GM18520 (cell line): Measurements from ENCODE around the gene BICD2.

Experiments used
- ATAC-seq: cut with Tn5 transposase; IDR thresholded peaks from one replicate; pipeline ENCODE4 v1.9.1; 2021; ENCODE audit not compliant: unreplicated experiment

The BICD2 gene

DNA sequence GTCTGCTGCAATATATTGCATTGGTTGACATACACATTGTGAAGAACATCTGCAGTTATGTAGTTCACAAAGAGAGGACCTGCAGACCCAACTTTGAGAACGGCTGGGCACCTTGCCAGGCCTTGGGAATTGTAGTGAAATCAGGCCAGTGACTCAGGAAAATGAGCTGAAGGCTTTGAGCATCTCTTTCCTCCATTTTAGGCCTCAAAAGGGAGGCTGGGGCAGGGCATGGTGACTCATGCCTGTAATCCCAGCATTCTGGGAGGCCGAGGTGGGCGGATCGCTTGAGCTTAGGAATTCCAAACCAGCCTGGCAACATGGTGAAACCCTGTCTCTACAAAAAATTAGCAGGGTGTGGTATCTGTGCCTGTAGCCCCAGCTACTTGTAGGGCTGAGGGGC is 93.3 kb downstream of the BICD2 start:
- ATAC-seq = no peak

DNA sequence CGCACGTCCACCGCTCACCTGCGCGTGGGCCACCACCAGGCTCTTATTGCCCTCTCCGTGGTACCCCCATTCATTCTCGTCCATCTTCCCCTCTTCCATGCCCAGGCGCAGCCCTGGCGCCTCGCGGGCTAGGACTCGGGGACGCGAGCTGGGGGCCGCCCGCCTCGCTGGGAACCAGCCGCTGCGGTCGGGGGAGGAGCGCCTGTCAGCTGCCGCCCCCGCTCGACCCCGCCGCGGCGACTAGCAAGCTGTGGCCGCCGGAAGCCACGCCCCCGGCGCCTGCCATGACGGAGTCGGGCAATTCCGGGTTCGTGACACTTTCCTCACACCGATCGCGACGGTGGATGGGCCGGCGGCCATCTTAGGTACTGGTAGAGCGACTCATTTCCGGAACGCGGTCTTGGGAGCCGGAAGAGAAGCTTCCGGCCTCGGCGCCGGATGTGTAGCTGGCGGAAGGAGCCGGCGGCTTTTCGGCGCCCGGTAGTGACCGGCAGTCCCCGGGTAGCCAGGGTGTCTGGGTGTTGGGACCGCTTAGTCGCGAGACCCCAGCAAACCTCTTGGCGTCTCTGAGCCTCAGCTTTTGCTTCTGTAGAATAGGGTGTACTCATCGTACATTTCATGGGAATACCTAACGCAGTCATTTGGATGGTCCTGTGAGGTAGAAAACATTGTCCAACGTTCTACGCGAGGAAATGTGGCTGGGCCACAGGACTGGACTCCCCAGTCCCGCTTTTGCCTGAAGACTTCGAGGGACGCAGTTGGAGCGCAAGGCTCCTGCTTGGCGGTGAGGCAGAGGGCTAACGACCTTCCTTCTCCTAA is 94.5 kb downstream of the BICD2 start, which contains the start of gene IPPK:
IPPK (minus strand) TSS at position 242 of the 819 bp plus-strand sequence; CDS start at position 99, 143 bp downstream.
- peak; percentile 94 for ATAC-seq

DNA sequence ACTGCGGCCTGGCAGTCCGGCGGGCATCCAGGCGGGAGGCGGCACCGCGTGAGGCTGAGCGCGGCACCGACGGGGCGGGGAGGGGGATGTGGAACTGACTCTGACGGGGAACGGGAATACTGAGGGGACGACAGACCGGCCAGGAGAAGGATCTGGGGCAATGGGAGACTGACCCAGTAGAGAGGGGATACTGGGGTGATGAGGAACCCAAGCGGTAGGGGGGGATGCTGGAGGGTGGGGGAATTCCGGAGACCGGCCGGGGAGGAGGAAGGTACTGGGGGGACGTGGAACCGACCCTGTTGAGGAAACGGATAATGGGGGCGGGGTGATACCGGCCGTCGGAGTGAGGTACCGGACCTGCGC is 95.1 kb downstream of the BICD2 start:
- no peak for ATAC-seq

DNA sequence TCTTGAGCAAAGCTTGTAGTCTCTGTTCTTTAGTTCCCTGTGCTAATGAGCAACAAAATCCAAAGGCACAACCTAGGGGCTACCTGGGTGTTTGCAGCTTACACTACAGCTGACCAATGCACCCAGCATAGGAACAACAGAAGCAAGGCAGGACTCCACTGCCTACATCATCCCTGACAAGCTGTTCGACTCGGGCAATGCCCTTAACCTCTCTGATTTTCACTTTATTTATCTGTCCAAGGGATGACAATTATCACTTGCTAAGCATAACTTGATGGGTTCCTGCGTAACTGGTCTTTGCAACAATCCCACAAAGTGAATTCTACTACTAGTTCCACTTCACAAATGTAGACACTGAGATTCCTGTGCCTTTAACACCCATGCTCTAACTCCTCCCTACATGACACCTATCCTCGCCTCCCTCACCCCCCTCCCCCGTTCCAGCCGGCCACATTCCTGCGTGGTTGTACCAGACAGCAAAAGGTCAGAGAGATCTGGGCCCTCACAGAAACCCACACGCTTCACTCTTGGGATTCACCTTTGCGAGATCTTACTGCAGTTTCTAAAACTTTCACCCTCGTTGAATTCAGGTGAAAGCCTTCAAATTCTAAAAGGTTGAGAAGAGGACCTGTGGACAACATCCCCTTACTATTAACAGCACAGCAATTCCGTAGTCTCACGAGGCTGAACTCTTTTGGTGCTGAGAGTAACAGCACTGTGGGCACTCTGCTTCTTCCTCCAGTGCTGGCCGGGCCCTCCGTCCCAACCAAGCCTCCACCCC is 95.7 kb downstream of the BICD2 start:
- ATAC-seq = no peak

DNA sequence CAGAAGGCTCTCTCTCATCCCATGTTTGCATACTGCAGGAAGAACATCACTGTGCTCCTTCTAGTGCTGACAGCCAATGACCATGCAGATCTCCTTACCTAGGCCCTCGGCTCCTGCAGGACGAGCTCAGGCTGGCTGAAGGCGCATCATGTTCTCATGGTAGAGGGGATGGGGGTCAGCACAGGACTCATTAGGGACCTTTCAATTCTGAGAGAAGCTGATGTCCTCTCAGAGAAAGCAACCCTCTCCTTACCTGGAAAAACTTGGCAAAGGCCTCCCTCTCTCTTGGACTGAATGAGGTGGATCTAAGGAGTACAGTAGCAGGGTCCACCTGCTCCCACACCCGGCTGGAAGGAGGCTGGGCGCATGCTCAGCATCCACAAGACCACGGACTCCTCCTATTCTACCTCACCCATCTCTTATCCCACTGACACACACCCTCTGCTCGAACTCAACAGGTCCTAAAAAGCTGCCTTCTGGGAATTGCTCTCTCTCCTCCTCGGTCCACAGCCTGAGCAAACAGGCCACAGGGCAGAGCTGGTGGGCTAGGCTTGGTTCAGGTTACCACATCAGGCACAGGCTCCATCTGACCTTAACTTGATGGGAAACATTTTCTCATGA is 97.6 kb downstream of the BICD2 start:
- ATAC-seq = no peak

DNA sequence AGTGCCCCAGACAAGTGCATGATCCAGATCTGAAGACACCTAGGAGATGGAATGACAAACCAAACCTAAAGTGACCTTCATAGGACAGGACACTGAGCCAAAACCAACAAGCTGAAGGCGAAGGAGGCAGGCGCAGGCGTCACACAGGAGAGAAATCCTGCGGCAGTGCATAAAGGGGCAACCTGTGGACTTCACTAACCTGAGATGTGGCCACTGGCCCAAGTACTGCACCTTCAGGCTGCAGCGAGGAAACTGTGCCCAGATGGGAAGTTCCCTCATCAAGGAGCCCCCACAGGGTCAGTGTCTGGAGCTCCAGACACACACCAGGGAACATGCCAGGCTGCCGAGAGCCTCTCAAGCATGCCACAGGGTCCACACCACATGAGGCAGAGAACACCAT is 98.4 kb downstream of the BICD2 start:
- no peak for ATAC-seq

DNA sequence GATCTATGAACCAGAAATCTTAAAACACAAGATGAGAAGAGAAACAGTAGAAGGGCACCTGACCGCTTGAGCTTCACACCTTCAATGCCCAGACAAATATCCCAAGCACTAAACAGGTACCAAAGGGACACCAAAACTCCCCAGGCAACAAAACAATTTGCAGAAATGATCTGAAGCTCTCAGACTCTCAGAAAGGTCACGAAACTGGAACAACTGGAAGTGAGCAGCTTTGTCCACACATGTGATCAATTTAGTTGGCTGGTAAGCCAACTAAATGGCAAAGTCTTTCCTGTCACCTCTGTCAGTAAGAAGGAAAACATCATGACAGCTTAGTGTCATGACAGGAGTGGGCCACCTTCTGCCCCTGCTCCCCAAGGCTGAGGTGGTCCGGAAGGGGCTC is 98.8 kb downstream of the BICD2 start:
- no peak for ATAC-seq

DNA sequence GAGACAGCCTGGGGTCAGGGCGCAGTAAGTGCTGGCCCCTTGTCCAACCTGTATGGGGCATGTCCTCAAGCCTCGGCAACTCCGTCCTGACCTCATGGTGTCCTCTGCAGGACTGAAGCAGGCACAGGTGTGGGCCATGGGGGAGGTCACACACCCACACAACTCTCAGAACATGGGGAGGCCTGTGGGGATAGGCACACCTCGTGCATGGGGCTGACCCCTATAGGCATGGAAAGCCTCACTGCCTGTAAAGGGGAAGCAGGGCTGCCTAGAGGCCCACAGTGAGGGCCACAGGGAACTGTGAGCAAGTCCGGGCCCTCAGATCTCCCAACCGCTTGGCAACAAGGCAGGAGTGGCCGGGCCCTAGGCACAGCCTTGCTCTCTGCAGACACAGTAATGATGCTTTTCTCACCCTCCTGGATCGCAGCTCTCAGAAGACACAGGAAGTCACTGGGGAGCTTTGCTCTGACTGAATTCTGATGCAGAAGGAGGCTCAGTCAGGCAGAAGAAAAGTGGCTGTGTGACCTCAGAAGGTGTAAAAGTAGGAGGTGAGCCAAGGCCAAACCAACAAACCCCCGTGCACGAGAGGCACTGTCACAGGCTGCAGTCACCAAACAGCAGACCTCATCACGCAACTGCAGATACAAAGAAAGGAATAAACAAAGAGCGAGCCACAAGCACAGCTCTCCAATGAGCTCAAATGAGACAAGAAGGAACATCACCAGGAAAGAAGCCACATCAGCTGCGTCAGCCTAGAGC is 100.1 kb downstream of the BICD2 start:
- no peak for ATAC-seq

DNA sequence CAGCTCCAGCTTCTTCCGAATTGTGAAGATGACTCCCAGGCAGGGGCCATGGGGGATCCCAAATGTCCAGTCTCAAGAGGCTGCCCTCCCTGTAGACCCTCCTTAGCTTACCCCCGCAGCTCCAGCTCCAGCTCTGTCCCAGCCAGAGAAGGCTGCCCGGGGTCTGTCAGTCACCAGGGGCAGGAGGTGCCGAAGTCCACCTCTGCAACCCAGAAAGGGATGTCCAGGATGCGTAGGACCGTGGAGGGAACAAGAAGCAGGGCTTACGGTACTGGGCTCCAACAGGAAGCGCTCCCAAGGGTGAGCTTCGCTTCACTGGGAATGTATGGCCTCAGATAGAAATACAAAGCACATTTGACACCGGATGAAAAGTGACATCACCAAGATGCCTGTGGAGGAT is 100.7 kb downstream of the BICD2 start:
- no peak for ATAC-seq

DNA sequence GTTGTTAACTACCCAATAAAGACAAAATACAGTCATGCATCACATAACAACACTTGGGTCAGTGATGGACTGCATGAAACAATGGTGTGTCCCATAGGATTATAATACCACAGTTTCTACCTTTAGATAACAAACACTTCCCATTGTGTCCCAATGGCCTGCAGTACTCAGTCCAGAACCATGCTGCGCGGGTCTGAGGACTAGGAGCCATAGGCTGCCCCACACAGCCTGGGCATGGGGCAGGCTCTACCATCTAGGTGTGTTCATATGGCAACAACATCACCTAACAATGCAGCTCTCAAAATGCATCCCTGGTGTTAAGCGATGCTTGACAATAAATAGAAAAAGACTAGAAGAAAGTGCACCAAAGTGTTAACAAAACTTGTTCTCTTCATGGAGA is 101.5 kb downstream of the BICD2 start:
- ATAC-seq = no peak

DNA sequence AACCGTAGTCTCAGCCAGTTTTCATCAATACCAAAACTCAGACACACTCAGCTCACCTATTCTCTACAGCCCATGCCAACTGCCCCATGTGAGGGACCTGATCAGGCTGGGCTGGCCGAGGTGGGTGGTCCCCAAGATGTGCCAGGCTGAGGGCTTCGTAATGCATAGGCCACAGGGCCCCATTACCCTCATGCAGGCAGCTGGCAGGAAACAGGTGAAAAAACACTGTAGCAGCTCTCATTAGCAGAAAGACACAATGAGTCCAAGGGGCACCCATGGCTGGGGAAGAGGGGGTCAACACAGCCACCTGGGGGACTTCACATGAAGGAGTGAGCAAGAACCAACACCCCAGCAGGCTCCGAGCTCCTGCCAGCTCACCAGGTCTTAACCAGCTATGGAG is 102.9 kb downstream of the BICD2 start:
- no peak for ATAC-seq
